Left renal pelvis (tissue), 4 donors: ENCODE results near the gene CCDC110. TPM values are rescaled to one million over a fixed set of nuclear protein-coding genes. Genes with fewer than 3 reads are reported as not detected.

Experiments
- DNase-seq, 4 donors: peaks; one replicate each; pipeline ENCODE4 v3.0.0-alpha.2; 2013; ENCODE audit warnings: low read depth in 4 of 4, low spot score in 3 of 4
- polyA plus RNA-seq, 4 donors: library from polyadenylated mRNA; unstranded; fragments of 120-200 nt; gene quantifications; one replicate each; pipeline ENCODE4 v1.2.1, GENCODE V29; 2013; ENCODE audit not compliant: insufficient read length in 4 of 4

The CCDC110 gene
- polyA plus RNA-seq, 4 donors: 1.5 to 3.3 (median 2.6) TPM

- no peak for DNase-seq
Observed at GRCh38 chr4:185473247-185473646, 1.7 kb upstream of the CCDC110 start.

DNA sequence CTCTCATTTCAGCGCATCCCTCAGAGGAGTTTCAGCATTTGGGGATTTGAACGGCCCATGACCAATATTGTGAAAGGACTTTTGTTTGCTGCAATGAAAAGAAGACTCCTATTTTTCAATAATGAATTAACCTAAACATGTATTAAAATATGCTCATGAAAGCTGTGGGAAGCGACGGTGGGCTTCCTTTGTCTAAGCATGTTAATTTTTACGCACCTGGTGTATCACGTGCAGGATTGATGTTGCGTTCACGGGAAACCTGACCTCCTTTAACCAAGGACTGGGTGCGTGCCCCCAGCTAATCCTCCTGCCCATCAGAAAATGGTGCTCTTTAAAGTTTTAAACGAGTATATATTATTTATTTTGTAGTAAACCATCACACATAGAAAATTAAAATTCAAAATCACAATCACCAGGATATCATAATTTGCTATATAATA is 590 bp upstream of the CCDC110 start:
- peak in 1 of 4 donors; percentile 7 for DNase-seq

- DNase-seq: peak in 3 of 4 donors; percentile 30 to 51 (median 43)
Observed at GRCh38 chr4:185470501-185471195, 885 bp downstream of the CCDC110 start.

DNA sequence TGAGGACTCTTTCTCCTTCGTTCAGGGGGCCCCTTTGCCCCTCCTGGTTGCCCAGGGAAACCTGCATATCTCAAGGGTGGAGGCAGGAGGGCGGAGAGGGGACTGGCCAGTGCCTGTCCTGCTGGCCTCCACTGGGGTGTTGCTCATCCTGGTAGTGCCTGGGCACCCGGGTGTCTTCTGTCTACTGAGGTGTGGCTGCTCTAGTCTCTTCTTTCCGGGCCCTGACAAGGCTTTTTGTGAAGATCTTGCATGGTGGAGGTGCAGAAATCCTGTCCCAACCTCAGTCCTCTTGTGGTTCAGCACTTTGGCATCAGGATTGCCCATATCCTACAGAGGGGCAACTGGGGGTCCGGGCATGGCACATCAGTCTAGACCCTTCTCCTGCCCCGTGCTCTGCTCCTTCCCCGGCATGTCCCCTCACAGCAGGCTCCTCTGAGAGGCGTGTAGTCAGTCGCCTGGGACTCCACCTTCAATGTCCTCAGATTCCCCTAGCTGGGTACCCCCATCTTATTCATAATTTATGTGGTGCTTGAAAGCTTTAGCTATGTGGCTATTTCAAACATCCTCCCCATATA is 1.9 kb downstream of the CCDC110 start:
- DNase-seq: no peak

GRCh38 chr4:185468999-185469398 is 2.5 kb downstream of the CCDC110 start:
- DNase-seq: no peak

DNA sequence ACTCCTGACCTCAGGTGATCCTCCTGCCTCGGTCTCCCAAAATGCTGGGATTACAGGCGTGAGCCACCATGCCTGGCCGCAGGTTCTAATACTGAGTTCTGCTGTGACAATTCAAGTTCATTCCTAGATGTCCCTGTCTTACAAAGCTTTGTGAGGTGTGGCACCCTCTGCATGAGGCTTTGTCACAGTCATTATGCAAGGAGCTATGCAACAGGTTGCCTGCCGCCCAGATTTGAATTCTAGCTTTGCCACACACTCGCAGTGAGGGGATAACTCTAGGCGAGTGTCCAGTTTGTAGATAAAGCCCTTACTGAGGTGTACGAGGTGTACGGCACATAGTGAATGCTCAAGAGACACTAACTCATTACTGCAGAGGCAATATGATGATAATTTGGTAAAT is 3.5 kb downstream of the CCDC110 start:
- DNase-seq: no peak

- no peak for DNase-seq
Observed at GRCh38 chr4:185467101-185467500, 4.4 kb downstream of the CCDC110 start.

- DNase-seq: no peak
Observed at GRCh38 chr4:185465707-185466106, 5.8 kb downstream of the CCDC110 start.

- no peak for DNase-seq
Observed at GRCh38 chr4:185464887-185465286, 6.6 kb downstream of the CCDC110 start.

GRCh38 chr4:185464183-185464582 is 7.3 kb downstream of the CCDC110 start:
- DNase-seq: no peak

- no peak for DNase-seq
Observed at GRCh38 chr4:185463541-185463940, 8.0 kb downstream of the CCDC110 start.

- no peak for DNase-seq
Observed at GRCh38 chr4:185461565-185461964, 10.0 kb downstream of the CCDC110 start.

DNA sequence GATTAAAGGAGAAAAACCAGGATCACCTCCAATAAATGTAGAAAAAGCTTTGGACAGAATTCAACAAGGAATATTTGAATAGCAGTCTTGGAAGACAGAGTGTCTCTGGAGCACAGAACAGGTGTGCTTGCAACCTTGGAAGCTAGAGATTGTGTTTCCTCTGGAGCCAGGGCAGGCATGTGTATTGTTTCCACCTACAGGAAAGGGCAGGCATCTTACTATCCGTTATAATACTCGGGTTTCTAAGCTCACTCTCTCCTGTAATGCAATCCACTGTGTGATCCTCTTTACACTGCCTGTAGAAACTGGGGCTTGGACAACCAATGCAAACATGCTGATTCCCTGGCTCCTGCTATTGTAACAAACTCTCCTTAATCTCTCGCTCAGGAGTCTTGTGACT is 14.4 kb downstream of the CCDC110 start:
- no peak for DNase-seq

- DNase-seq: no peak
Observed at GRCh38 chr4:185456131-185456530, 15.4 kb downstream of the CCDC110 start.

GRCh38 chr4:185445209-185445608 is 26.3 kb downstream of the CCDC110 start:
- no peak for DNase-seq

DNA sequence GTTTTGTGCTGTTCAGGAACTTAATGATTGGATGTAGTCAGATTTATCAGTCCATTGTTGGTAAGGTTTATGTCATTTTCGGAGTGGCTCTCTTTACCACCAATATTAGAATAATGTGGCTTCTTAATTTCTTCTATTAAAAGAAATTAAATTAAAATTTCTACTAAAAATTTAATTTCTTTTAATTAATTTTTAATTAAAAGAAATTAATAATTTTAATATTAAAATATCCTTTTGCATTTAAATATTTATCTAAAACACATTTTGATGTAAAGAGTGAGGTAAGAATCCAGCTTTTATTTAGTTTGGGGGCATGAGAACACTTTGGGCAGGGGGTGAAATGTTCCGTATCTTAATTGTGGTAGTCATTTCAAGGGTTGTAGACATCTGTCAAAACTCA is 30.1 kb downstream of the CCDC110 start:
- DNase-seq: no peak

- no peak for DNase-seq
Observed at GRCh38 chr4:185437809-185438208, 33.7 kb downstream of the CCDC110 start.

- no peak for DNase-seq
Observed at GRCh38 chr4:185435466-185435865, 36.1 kb downstream of the CCDC110 start.

DNA sequence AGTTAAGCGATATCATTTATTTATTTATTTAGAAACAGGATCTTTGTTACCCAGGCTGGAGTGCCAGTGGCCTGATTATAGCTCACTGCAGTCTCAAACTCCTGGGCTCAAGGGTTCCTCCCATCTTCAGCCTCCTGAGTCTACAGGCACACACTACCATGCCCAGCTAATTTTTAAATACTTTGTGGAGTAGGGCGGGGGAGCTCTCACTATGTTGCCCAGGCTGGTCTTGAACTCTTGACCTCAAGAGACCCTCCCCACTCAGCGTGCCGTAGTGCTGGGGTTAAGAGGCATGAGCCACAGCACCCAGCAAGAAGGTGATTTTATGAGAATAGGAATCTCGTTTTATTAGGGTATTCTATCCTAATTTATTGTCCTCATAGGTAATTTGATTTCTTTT is 41.9 kb downstream of the CCDC110 start:
- DNase-seq: no peak

DNA sequence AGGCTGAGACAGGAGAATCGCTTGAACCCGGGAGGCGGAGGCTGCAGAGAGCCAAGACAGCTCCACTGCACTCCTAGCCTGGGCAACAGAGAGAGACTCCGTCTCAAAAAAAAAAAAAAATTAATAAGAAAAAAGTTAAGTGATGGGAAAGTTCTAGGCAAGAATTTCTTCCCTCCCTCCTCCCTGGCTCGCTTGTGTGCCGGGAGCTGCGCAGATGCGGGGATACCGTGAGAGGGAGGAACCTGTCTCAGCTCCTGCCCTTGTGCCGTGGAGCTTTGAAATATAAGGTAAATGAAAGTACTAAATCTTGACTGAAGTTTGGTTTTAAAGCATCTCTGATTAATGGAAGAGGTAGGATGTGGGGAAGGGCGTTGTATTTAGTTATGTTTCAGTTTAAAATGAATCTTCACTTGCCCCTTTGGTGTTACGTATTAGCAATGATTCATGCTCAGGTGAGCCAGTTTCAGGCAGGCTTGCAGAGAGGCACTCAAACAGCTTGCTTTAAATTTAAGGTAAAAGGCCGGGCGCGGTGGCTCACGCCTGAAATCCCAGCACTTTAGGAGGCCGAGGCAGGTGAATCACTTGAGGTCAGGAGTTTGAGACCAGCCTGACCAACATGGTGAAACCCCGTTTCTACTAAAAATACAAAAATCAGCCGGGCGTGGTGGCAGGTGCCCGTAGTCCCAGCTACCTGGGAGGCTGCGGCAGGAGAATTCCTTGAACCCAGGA is 44.4 kb downstream of the CCDC110 start:
- no peak for DNase-seq

- peak; percentile 86 to 94 (median 89) for DNase-seq
Observed at GRCh38 chr4:185425647-185426352, 45.7 kb downstream of the CCDC110 start, which contains the start of gene UFSP2. Gene UFSP2 (minus strand): TSS chr4:185425964. CDS start chr4:185425868, 96 bp downstream.
